Activated CD4-positive, alpha-beta T cell treated with anti-CD3 and anti-CD28 coated beads, Interleukin-2, amount 50 U/mL, for 24 hours (primary cell): ENCODE results near the gene MIGA2.

ENCODE experiments used
- DNase-seq, 2 donors: peaks; one replicate each; pipeline ENCODE4 v3.0.0-alpha.2; 2020; ENCODE audit warnings: low read depth in 1 of 2, low spot score in 1 of 2

MIGA2 gene

GRCh38 chr9:129070696-129071525, 34.5 kb downstream of the MIGA2 start:
- no peak for DNase-seq

- DNase-seq, result no peak
Observed at GRCh38 chr9:129071526-129072126, 35.2 kb downstream of the MIGA2 start.

GRCh38 chr9:129072171-129072570, 35.7 kb downstream of the MIGA2 start:
- no peak for DNase-seq

DNA sequence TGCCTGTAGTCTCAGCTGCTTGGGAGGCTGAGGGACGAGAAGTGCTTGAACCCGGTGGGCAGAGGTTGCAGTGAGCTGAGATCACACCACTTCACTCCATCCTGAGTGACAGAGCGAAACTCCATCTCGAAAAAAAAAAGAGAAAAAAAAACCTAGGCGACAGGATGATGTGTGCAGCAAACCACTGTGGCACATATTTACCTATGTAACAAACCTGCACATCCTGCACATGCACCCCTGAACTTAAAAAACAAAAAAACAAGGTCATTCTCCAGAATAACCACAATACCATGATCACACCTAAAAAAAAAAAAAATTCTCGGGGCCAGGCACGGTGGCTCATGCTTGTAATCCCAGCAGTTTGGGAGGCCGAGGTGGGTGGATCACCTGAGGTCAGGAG, 37.0 kb downstream of the MIGA2 start:
- DNase-seq, result no peak

DNA sequence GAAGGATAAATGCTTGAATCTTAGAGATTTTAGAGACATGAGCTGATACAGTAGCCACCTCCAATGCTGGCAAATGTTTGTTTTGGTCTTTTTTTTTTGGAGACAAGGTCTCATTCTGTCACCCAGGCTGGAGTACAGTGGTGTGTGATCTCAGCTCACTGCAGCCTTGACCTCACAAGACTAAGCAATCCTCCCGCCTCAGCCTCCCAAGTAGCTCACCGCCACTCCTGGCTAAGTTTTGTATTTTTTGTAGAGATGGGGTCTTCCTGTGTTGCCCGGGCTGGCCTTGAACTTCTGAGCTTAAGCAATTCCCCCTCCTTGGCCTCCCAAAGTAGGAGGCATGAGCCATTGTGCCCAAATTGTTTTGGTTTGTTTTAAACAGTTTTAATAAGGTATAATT, 37.7 kb downstream of the MIGA2 start:
- DNase-seq, result no peak

DNA sequence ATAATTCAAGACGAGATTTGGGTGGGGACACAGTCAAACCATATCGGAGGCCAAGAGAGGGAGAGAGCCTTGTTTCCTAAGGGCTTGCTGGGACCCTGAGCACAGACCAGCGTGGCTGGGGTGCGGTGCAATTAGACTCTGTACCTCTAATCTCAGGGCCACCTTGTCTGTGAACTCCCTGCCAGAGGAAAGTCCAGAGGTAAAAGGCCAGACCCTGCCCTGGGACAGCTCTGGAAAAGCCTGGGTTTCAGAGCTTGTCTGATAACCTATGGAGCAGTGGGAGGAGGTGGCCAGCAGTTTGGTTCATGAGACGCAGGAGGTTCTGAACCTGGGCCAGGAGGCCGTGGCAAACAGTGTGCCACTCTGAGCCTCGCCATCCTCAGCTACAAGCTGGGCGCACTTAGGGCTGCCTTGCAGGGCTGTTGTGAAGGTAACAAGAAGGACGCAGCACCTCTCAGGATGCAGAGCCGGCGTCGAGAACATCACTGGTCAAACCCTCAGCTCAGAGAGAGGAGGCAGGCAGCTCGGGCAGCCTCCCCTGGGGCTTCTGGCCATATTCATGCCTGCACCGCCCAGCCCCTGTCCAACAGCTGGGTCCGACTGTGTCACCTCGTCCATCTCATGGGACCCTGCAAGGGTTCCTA, 39.7 kb downstream of the MIGA2 start:
- DNase-seq, result no peak

GRCh38 chr9:129076640-129077037, 40.2 kb downstream of the MIGA2 start:
- DNase-seq, result no peak

DNA sequence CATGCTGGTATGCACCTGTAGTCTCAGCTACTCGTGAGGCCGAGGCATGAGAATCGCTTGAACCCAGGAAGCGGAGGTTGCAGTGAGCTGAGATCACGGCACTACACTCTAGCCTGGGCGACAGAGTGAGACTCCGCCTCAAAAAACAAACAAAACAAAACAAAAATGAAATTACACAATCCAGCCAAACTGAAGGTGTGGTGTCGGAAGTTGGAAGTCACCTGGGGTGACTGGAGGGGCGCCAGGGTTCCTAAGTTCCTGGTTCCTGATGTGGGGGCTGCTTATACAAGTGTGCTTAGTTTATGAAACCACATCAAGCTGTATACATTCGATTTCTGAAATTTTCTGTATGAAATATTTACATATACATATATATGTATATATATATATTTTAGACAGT, 40.8 kb downstream of the MIGA2 start:
- DNase-seq, result no peak

DNA sequence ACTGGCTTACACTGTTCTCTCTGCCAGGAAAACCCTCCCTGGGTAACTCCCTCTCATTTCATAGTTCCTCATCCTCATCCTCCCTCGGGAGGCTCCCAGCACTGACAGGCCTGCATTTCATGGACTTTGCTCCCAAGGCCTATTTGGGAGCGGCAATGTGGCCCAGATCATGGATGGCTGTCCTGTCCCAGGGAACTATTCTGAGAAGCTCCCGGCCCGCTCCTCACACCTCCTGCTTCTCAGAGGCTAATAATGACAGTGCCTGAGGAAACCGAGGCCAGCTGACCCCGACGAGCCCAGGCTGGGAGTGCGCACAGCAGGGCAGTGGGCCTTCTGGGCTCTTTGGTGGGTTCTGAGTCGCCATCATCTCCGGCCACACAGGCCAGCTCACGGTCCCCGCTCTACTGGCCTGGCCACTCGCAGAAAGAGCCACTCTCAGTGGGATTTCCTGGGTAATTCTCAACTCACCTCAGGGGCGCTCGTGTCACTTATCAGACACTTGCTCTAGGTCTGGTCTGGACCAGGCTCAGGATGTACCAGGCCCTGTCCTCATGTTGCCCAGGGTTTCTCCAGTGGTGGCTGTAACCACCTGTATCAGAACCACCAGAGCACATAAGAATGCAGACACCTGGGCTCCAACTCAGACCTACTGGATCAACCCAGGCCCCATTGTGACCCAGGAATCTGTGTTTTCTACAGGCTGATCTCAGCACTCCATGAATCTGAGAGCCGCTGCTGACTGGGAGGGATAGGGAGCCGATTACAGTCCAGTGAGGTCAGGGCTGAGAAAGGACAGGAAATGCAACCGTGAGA, 42.5 kb downstream of the MIGA2 start:
- DNase-seq, result no peak

GRCh38 chr9:129079829-129080228, 43.4 kb downstream of the MIGA2 start:
- no peak for DNase-seq

- DNase-seq, result no peak
Observed at GRCh38 chr9:129080298-129080600, 43.8 kb downstream of the MIGA2 start.

- DNase-seq, result peak; percentile 94 to 97
Observed at GRCh38 chr9:129080601-129081387, 44.4 kb downstream of the MIGA2 start, which contains the start of gene DOLPP1. Gene DOLPP1 (plus strand): TSS chr9:129081111. CDS start chr9:129081132, 21 bp downstream.

DNA sequence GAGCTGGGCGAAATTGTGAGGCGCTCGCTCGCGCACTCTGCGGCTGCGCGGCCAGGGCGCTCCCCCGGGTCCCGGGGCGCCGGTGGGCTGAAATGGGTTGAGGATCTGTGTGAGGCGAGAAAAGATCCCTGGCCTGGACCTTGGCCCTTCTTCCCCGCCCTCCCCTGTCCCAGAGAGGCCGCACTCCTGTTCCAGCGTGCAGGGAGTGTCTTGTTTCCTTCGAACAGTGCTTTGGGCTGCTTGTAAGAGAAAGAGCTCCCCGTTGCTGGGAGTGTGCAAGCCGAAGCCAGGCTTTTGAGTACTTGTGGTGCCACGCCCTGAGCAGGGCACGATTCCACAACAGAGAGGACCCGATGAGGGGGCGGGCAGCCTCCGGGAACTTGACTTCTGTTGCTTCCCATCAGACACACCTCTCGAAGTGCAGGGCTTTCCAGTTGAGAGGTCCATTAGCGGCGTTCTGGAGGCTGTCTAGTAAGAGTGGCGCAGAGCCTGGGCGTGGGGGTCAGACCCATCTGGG, 45.0 kb downstream of the MIGA2 start:
- DNase-seq, result no peak

GRCh38 chr9:129084087-129084486, 47.7 kb downstream of the MIGA2 start:
- no peak for DNase-seq

DNA sequence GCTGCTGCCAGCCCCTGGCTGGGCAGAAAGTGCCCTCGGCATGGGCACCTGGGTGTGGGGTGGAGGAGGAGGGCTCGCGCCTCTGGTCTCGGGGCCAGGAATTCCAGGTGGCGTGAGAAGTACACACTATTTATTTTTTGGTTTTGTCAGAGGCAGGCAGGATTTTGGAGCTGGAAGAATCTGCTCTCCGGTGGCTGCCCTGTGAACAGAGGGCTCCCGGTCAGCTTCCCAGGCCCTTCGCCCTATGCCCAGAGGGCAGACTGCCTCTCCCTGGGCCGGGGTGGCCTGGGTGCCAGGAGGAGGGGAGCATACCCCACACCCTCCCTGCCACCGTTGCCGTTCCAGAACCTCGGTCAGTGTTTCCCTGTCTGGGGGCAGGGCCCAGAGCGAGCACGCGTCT, 52.8 kb downstream of the MIGA2 start:
- no peak for DNase-seq

DNA sequence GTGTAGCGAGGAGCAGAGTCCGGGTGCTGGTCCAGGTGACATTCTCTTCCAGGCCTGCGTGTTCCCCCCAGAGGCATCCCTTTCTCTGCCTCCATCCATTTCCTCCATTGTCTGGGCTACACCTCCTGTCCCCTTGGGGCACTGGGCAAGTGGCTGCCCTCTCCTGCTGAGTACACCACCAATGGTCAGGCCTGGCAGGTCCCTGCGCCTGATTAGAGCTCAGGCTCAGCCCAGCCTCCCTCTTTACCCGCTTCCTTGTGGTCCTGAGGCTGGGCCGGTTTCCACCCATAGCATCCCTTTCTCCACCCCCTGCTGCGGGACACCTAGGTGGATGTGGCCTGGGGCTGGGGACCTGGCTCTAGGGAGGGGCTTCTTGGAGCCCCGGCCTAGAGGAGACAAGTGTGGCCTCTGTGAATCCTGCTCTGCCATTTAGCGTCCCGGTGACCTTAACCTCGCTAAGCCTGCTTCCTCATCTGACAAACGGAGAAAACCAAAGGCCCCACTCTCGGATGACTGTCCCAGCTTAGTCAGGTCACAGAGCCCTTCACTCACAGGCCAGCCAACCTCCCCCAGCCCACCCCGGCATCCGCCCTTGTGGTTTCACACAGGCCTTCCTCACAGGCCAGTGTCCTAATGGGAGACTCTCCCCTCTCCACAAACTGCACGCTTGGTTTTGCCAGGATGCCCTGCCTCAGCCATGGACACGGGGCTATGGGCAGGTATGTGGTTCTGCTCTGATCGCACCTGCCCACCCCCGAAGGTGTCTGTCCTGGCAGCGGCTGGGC, 57.4 kb downstream of the MIGA2 start:
- no peak for DNase-seq

DNA sequence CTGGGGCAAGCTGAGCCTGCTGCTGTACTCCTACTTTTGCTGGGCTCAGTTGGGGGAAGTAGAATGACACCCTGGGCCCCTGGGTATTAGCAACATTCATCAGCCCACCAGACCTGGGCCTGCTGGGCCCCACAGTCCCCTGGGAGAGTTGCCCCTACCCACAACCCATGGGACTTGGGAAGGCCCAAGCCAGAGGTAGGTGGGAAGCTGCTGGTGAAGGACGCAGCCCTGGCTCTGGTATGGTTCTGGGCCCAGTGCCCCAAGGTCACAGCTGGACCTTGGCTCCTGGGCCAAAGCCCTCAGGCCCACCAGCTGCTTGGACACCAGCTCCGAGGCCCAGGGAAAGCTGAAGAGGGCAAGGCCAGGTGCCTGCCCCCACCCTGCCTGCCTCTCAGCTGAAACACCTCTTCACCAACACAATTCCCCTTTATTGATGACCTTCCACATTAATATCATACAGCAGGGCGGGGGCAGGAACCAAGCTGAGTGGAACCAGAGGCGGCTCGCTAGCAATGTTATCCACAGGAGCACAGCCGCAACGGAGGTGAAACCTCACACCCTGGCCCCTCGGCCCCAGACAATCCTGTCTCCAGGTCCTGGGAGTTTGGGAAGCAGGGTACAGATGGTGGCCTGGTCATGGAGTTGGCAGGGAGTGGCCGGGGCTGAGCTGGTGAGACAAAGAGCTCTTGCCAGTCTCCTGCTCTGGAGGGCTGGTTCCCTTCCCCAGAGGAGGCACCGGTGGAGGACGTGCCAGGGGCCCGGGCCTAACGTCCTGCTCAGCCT, 58.2 kb downstream of the MIGA2 start:
- no peak for DNase-seq

GRCh38 chr9:129095170-129095667, 58.8 kb downstream of the MIGA2 start:
- no peak for DNase-seq

DNA sequence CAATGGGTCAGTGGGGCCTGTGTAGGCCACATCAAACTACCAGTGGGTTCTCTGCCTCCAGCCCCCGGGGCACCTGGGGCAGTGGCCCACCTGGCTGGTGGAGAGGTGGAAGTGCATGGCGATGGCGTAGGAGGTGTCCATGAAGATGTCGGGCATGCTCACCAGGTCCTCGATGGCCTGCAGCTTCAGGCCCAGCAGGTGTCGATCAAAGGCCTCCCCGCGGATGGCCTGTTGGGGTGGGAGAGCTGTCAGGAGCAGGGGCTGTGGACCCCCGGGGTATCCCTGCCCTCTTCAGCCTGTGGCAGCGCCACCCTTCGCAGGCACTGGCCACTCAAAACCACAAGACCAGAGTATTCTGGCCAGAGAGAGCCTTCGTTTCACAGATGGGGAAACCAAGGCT, 59.5 kb downstream of the MIGA2 start:
- DNase-seq, result no peak
